HAP-1 (cell line): ENCODE results near the gene MAP2K4.

ENCODE experiments used
- DNase-seq, 2 experiments: peaks; one replicate each; pipeline ENCODE4 v3.0.0-alpha.2; 2016 to 2020; ENCODE audit warnings: low spot score in 2 of 2
- H3K27me3 ChIP-seq: fragments of 250-450 bp; sonication (Bioruptor Pico); 2 replicates; pipeline ENCODE4 v1.5.1; 2020; ENCODE audit warnings: low read depth, mild to moderate bottlenecking, moderate library complexity
- H3K36me3 ChIP-seq: fragments of 250-450 bp; sonication (Bioruptor Pico); replicated peaks from 2 replicates; pipeline ENCODE4 v1.5.1; 2020; ENCODE audit warnings: mild to moderate bottlenecking
- H3K4me1 ChIP-seq: fragments of 250-450 bp; sonication (Bioruptor Pico); 2 replicates; pipeline ENCODE4 v1.5.1; 2020; ENCODE audit warnings: mild to moderate bottlenecking
- H3K4me3 ChIP-seq: fragments of 250-450 bp; sonication (Bioruptor Pico); 2 replicates; pipeline ENCODE4 v1.5.1; 2020; ENCODE audit warnings: mild to moderate bottlenecking, moderate library complexity
- H3K9me3 ChIP-seq: fragments of 250-450 bp; sonication (Bioruptor Pico); 2 replicates; pipeline ENCODE4 v1.5.1; 2020; ENCODE audit warnings: mild to moderate bottlenecking, moderate library complexity
- in situ Hi-C: fragments of 300-500 bp; cut with MboI; formaldehyde crosslinking; loops from 3 replicates; pipeline ENCODE4 v1.14.3; 2020; ENCODE audit warnings: low sequenced_read_pairs, inconsistent platforms, mixed read lengths

The MAP2K4 gene

DNA sequence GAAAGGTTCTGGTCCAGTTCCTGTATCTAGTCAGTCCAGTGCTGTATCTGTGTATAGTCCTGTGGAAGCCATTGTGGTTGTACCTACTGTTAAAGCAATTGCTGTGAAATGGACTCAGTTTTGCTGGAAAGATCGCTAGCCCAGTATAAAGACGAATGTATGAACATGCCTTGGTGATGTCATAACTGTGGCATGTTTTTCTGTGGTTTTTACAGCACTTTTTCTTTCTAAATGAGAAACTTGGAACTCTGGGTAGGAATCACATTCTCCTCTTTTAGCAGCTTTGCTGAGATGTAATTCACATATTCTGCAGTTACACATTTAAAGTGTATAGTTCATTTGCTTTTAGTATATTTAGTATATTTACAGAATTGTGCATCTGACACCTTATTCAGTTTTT, 58.1 kb downstream of the MAP2K4 start:
- Histone ChIP-seq H3K4me3 (no peak overlapping the region), H3K36me3 (no peaks in the 10 kb centered on the region; the same call in 1 of the 2 replicates), H3K9me3 (no peaks in the 10 kb centered on the region), H3K4me1 (peaks cover 6% of the 10 kb centered on the region), H3K27me3 (no peaks in the 10 kb centered on the region)
- in situ Hi-C loops, result no loop called here
- DNase-seq, result no peak

DNA sequence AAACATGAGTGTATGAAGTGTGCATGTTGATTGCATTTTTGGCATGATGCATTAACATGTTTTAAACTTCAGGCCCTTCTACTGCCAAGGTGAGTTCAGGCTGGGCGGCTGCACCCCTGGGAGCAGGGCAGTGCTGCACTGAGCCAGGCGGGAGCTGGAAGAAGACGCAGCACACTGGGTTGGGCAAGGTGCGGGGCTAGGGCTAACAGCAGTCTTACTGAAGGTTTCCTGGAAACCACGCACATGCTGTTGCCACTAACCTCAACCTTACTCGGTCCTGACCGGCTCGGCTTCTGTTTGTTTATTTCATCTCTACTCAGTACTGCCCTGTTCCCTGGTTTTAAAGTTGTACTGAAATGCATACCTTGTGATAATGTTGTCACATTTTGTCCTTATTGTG, 61.0 kb downstream of the MAP2K4 start:
- in situ Hi-C loops, result no loop called here
- Histone ChIP-seq H3K9me3 (no peaks in the 10 kb centered on the region), H3K36me3 (no peaks in the 10 kb centered on the region; the same call in 1 of the 2 replicates), H3K27me3 (no peaks in the 10 kb centered on the region), H3K4me3 (no peak overlapping the region), H3K4me1 (peaks cover 6% of the 10 kb centered on the region)
- DNase-seq, result no peak

- in situ Hi-C loops, result no loop called here
- no peak overlapping the region for H3K4me3 ChIP-seq
- H3K9me3 ChIP-seq, result no peaks in the 10 kb centered on the region
- peaks cover 5% of the 10 kb centered on the region for H3K36me3 ChIP-seq
- H3K4me1 ChIP-seq, result no peaks in the 10 kb centered on the region
- H3K27me3 ChIP-seq, result no peaks in the 10 kb centered on the region
- DNase-seq, result no peak
Measured at GRCh38 chr17:12085076-12085949, 64.6 kb downstream of the MAP2K4 start.

- Histone ChIP-seq H3K9me3 (no peaks in the 10 kb centered on the region), H3K27me3 (no peaks in the 10 kb centered on the region), H3K4me1 (no peaks in the 10 kb centered on the region), H3K36me3 (peaks cover 5% of the 10 kb centered on the region; the same call in 1 of the 2 replicates), H3K4me3 (no peak overlapping the region)
- no peak for DNase-seq
- in situ Hi-C loops, result no loop called here
Measured at GRCh38 chr17:12088035-12088434, 67.4 kb downstream of the MAP2K4 start.

DNA sequence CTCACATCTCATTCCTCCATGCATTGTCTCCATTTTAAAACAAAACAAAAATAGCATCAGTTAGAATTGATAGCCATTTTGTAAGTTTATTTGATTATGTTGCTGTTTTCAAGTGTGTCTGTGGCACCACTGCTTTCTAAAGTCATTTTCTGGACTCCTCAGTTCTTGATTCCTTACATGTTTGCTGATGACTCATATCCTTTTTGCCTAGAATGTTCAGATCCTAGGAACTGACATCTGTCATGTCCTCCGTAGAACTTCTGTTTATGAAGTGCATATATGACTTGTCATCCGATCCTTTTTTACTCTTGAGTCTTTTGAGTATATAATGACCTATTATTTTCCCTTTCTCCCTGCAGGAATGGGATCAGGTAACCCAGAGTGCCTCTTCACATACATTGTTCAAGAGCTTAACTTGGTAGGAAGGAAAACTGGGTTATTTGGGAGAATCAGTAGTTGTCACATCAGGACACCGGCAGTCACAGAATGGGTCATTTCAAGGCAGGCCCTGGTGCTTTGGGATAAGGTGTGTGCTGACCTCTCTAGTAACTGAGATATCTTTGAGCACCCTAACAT, 69.2 kb downstream of the MAP2K4 start:
- no peaks in the 10 kb centered on the region for H3K9me3 ChIP-seq
- in situ Hi-C loops, result no loop called here
- no peak overlapping the region for H3K4me3 ChIP-seq
- H3K27me3 ChIP-seq, result no peaks in the 10 kb centered on the region
- peaks cover 5% of the 10 kb centered on the region; the same call in 1 of the 2 replicates for H3K36me3 ChIP-seq
- H3K4me1 ChIP-seq, result no peaks in the 10 kb centered on the region
- DNase-seq, result no peak

DNA sequence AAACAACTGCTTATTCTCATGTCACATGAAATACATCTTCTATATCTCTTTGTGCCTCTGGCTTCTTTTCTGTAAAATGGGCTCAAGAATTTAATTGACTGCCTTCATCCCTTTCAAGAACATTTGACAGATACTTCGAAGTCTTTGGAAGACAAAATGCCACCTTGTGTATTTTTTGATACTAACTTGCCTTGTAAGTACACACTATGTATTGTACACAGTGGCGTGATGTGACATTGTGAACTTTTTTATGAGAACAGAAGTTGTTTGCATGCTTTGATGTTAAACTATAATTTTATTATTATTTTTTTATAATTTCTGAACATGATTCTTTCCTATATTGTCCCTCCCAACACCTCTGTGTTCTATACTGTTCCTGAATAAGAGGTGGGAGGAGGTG, 73.7 kb downstream of the MAP2K4 start:
- no peak for DNase-seq
- Histone ChIP-seq H3K27me3 (no peaks in the 10 kb centered on the region), H3K9me3 (no peaks in the 10 kb centered on the region), H3K4me3 (no peak overlapping the region), H3K4me1 (no peaks in the 10 kb centered on the region), H3K36me3 (peaks cover 5% of the 10 kb centered on the region; the same call in 1 of the 2 replicates)
- in situ Hi-C loops, result no loop called here

GRCh38 chr17:12095522-12095921, 74.8 kb downstream of the MAP2K4 start:
- no peaks in the 10 kb centered on the region; the same call in 1 of the 2 replicates for H3K36me3 ChIP-seq
- DNase-seq, result no peak
- no peaks in the 10 kb centered on the region for H3K27me3 ChIP-seq
- no peaks in the 10 kb centered on the region for H3K4me1 ChIP-seq
- H3K9me3 ChIP-seq, result no peaks in the 10 kb centered on the region
- in situ Hi-C loops, result no loop called here
- no peak overlapping the region for H3K4me3 ChIP-seq

- in situ Hi-C loops, result no loop called here
- Histone ChIP-seq H3K27me3 (no peaks in the 10 kb centered on the region), H3K36me3 (no peaks in the 10 kb centered on the region; the same call in 1 of the 2 replicates), H3K9me3 (no peaks in the 10 kb centered on the region), H3K4me3 (no peak overlapping the region), H3K4me1 (no peaks in the 10 kb centered on the region)
- DNase-seq, result no peak
Measured at GRCh38 chr17:12097326-12097725, 76.6 kb downstream of the MAP2K4 start.

DNA sequence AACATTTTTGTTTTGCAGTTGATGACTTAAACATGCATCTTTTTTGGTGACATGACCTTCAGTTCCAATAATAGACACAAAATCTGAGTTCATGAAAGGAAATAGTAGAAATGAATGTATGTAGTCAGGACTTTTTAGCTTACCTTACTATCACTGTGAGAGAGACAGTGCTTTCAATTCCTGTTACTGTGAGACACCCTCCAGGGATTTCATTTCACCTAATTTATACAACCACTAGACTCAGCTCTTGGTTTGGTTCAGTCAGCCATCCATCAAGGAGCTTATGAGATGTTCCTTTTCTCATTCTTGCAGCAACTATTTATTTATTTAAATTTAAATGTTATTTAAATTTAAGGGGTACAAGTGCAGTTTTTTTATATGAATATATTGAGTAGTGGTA, 77.9 kb downstream of the MAP2K4 start:
- DNase-seq, result no peak
- no peaks in the 10 kb centered on the region for H3K27me3 ChIP-seq
- H3K36me3 ChIP-seq, result no peaks in the 10 kb centered on the region; the same call in 1 of the 2 replicates
- in situ Hi-C loops, result no loop called here
- H3K4me1 ChIP-seq, result no peaks in the 10 kb centered on the region
- no peaks in the 10 kb centered on the region for H3K9me3 ChIP-seq
- no peak overlapping the region for H3K4me3 ChIP-seq

- no peaks in the 10 kb centered on the region for H3K9me3 ChIP-seq
- H3K36me3 ChIP-seq, result no peaks in the 10 kb centered on the region; the same call in 1 of the 2 replicates
- H3K4me1 ChIP-seq, result no peaks in the 10 kb centered on the region
- DNase-seq, result no peak
- H3K27me3 ChIP-seq, result no peaks in the 10 kb centered on the region
- H3K4me3 ChIP-seq, result no peak overlapping the region
- in situ Hi-C loops, result no loop called here
Measured at GRCh38 chr17:12099412-12099811, 78.7 kb downstream of the MAP2K4 start.

DNA sequence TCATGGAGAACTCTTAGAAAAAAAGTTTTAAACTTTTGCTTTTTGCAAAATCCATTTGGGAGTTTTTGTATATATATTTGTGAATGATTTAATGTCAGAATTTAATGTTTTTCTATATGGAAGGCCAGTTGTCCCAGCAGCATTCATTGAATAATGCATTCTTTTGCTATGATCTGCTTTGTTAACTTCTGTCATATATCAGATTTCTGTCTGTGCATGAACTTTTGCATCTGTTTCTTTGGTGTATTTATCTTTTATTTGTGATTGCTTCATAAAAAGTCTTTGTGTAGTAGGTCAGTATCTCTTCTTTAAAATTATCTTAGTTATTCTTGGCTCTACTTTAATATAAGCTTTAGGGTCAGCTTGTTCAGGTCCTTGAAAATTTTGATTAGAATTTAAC, 84.2 kb downstream of the MAP2K4 start:
- no peaks in the 10 kb centered on the region for H3K4me1 ChIP-seq
- H3K9me3 ChIP-seq, result no peaks in the 10 kb centered on the region
- H3K36me3 ChIP-seq, result peaks cover 7% of the 10 kb centered on the region; the same call in 1 of the 2 replicates
- in situ Hi-C loops, result no loop called here
- no peak for DNase-seq
- no peak overlapping the region for H3K4me3 ChIP-seq
- H3K27me3 ChIP-seq, result no peaks in the 10 kb centered on the region

DNA sequence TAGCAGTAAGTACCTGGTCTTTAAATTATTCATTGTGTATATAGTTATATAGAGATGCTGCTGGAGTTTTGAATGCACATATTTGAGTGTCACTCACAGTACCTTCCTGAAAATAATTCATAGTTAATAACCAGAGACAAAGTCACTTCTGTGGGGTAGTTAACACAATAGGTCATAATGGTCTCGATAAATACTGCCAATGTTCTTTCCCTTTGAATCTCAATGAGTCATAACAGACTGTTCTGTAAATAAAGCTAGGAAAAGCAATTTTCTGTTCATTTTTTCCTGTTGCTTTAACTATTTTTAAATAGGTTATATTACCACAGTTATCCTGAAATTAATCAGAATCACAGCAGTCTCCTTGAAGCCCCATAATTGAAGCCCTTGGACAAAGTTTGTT, 87.2 kb downstream of the MAP2K4 start:
- in situ Hi-C loops, result no loop called here
- H3K27me3 ChIP-seq, result no peaks in the 10 kb centered on the region
- peaks cover 7% of the 10 kb centered on the region for H3K36me3 ChIP-seq
- no peaks in the 10 kb centered on the region for H3K4me1 ChIP-seq
- no peaks in the 10 kb centered on the region for H3K9me3 ChIP-seq
- DNase-seq, result no peak
- H3K4me3 ChIP-seq, result no peak overlapping the region

DNA sequence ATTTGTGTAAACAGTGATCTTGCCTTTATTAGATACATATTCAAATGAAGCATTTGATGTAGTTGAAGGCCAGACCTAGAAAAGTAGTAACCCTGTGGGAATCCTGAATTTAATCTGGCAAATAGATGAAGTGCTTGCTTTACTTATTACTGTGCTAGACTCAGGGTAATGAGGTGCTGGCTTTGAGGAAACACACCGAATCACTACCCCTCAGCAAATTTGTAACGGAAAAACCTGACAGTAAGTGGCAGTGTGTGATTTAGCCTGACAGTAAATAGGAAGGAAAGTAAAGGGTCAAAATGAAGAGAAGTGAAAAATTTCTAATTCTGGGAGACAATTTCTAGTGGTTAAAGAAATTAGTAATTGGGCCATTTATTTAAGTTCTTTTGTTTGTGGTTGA, 90.2 kb downstream of the MAP2K4 start:
- H3K27me3 ChIP-seq, result no peaks in the 10 kb centered on the region
- no peaks in the 10 kb centered on the region for H3K9me3 ChIP-seq
- in situ Hi-C loops, result no loop called here
- no peak overlapping the region for H3K4me3 ChIP-seq
- no peaks in the 10 kb centered on the region for H3K4me1 ChIP-seq
- DNase-seq, result no peak
- H3K36me3 ChIP-seq, result peaks cover 29% of the 10 kb centered on the region

DNA sequence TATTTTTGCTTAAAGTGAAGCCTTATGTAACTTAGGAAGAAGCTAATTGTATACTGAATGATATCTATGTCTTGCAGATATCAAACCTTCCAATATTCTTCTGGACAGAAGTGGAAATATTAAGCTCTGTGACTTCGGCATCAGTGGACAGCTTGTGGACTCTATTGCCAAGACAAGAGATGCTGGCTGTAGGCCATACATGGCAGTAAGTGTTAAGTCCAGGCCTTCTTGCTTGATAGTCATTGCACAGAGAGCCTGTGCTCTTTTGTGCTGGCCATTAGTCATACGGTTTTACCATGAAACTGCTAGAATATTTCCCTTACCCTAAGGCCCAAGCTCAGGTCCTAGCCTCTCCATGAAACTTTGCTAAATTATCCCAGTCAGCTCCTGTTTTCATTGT, 92.5 kb downstream of the MAP2K4 start:
- no peak overlapping the region for H3K4me3 ChIP-seq
- no peaks in the 10 kb centered on the region for H3K4me1 ChIP-seq
- in situ Hi-C loops, result no loop called here
- H3K36me3 ChIP-seq, result peaks cover 24% of the 10 kb centered on the region
- H3K9me3 ChIP-seq, result no peaks in the 10 kb centered on the region
- no peaks in the 10 kb centered on the region for H3K27me3 ChIP-seq
- no peak for DNase-seq
